Nephron progenitor cell (in vitro differentiated cells): ENCODE data around the gene C1orf52.

Experiments
- DNase-seq: peaks from one replicate; pipeline ENCODE4 v3.0.0; 2021
- H3K27ac Mint-ChIP-seq: 2 replicates; pipeline ENCODE4 v1.8.0; 2021; ENCODE audit warnings: mild to moderate bottlenecking, moderate library complexity, mixed read lengths
- H3K27me3 Mint-ChIP-seq: 2 replicates; pipeline ENCODE4 v1.8.0; 2021; ENCODE audit warnings: mild to moderate bottlenecking, low read depth, mixed read lengths; ENCODE audit not compliant: poor library complexity
- H3K36me3 Mint-ChIP-seq: 2 replicates; pipeline ENCODE4 v1.8.0; 2021; ENCODE audit warnings: low read depth, mixed read lengths
- H3K4me1 Mint-ChIP-seq: 2 replicates; pipeline ENCODE4 v1.8.0; 2021; ENCODE audit warnings: mixed read lengths
- H3K4me3 Mint-ChIP-seq: 2 replicates; pipeline ENCODE4 v1.8.0; 2021; ENCODE audit warnings: mild to moderate bottlenecking, moderate library complexity, mixed read lengths
- H3K9me3 Mint-ChIP-seq: 2 replicates; pipeline ENCODE4 v1.8.0; 2021; ENCODE audit warnings: mild to moderate bottlenecking, moderate library complexity, mixed read lengths
- CTCF ChIP-seq: fragments of 200-600 bp; sonication (generic); IDR thresholded peaks from 2 replicates; pipeline ENCODE4 v1.5.0; 2021; ENCODE audit warnings: antibody characterized with exemption

Gene C1orf52

GRCh38 chr1:85237613-85238012 lies 21.8 kb downstream of the C1orf52 start:
- Mint-ChIP-seq H3K36me3 (no peaks in the 10 kb centered on the region), H3K9me3 (no peaks in the 10 kb centered on the region), H3K27ac (no peak overlapping the region), H3K4me1 (peaks cover 23% of the 10 kb centered on the region), H3K4me3 (no peak overlapping the region), H3K27me3 (peaks cover 4% of the 10 kb centered on the region)
- no peak for TF ChIP-seq CTCF
- no peak for DNase-seq

GRCh38 chr1:85230305-85230977 lies 29.0 kb downstream of the C1orf52 start:
- H3K27ac Mint-ChIP-seq = no peak overlapping the region

GRCh38 chr1:85229574-85230097 lies 29.8 kb downstream of the C1orf52 start:
- H3K36me3 Mint-ChIP-seq = no peaks in the 10 kb centered on the region
- no peak for TF ChIP-seq CTCF
- no peak overlapping the region for H3K4me3 Mint-ChIP-seq
- H3K27ac Mint-ChIP-seq = no peak overlapping the region
- no peaks in the 10 kb centered on the region for H3K9me3 Mint-ChIP-seq
- DNase-seq = no peak
- H3K27me3 Mint-ChIP-seq = no peaks in the 10 kb centered on the region
- H3K4me1 Mint-ChIP-seq = peaks cover 38% of the 10 kb centered on the region

More at GRCh38 chr1:85230305-85230977, 29.0 kb downstream of the C1orf52 start:
- Mint-ChIP-seq H3K36me3 (no peaks in the 10 kb centered on the region), H3K4me1 (peaks cover 30% of the 10 kb centered on the region), H3K9me3 (no peaks in the 10 kb centered on the region), H3K27me3 (peaks cover 4% of the 10 kb centered on the region), H3K4me3 (no peak overlapping the region)
- DNase-seq = no peak
- peak; percentile 12 for TF ChIP-seq CTCF

- H3K27me3 Mint-ChIP-seq = no peaks in the 10 kb centered on the region
- TF ChIP-seq CTCF = no peak
- H3K27ac Mint-ChIP-seq = no peak overlapping the region
- H3K4me1 Mint-ChIP-seq = peaks cover 44% of the 10 kb centered on the region
- no peak for DNase-seq
- no peaks in the 10 kb centered on the region for H3K36me3 Mint-ChIP-seq
- H3K4me3 Mint-ChIP-seq = no peak overlapping the region
- no peaks in the 10 kb centered on the region for H3K9me3 Mint-ChIP-seq
Measured at GRCh38 chr1:85228972-85229371, 30.5 kb downstream of the C1orf52 start.

- no peak for TF ChIP-seq CTCF
- H3K9me3 Mint-ChIP-seq = no peaks in the 10 kb centered on the region
- no peaks in the 10 kb centered on the region for H3K36me3 Mint-ChIP-seq
- no peaks in the 10 kb centered on the region for H3K27me3 Mint-ChIP-seq
- no peak for DNase-seq
- peak overlapping the region; percentile 40 for H3K4me3 Mint-ChIP-seq
- H3K27ac Mint-ChIP-seq = peak overlapping the region; percentile 20
- H3K4me1 Mint-ChIP-seq = peaks cover 47% of the 10 kb centered on the region
Measured at GRCh38 chr1:85225624-85226380, 33.7 kb downstream of the C1orf52 start.
